Fibroblast of villous mesenchyme (primary cell): ENCODE results near the gene CSMD2. TPM values are rescaled to one million over a fixed set of nuclear protein-coding genes. Genes with fewer than 3 reads are reported as not detected.

Experiments used
- DNase-seq: peaks from one replicate; pipeline ENCODE4 v3.0.0-alpha.2; 2010; ENCODE audit warnings: low read depth
- H3K4me3 ChIP-seq: 2 replicates; pipeline ENCODE4 v1.5.1; 2011; ENCODE audit warnings: low read depth, mild to moderate bottlenecking, low read length
- total RNA-seq: library from RNA; depleted of rRNA; stranded (reverse); fragments of >200 nt; gene quantifications from 2 replicates; pipeline ENCODE4 v1.2.3, GENCODE V29; 2012
- TF ChIP-seq, protein P1 (sequence below): IDR thresholded peaks from 2 replicates; pipeline ENCODE4 v1.5.1; 2012; ENCODE audit warnings: low read depth, mild to moderate bottlenecking, low read length; ENCODE audit not compliant: insufficient read depth

Gene CSMD2
- total RNA-seq, 1 donor, result 3.0 TPM

- TF ChIP-seq, protein P1, sequence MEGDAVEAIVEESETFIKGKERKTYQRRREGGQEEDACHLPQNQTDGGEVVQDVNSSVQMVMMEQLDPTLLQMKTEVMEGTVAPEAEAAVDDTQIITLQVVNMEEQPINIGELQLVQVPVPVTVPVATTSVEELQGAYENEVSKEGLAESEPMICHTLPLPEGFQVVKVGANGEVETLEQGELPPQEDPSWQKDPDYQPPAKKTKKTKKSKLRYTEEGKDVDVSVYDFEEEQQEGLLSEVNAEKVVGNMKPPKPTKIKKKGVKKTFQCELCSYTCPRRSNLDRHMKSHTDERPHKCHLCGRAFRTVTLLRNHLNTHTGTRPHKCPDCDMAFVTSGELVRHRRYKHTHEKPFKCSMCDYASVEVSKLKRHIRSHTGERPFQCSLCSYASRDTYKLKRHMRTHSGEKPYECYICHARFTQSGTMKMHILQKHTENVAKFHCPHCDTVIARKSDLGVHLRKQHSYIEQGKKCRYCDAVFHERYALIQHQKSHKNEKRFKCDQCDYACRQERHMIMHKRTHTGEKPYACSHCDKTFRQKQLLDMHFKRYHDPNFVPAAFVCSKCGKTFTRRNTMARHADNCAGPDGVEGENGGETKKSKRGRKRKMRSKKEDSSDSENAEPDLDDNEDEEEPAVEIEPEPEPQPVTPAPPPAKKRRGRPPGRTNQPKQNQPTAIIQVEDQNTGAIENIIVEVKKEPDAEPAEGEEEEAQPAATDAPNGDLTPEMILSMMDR, result no peak
- H3K4me3 ChIP-seq, result no peak overlapping the region
- no peak for DNase-seq
Observed at GRCh38 chr1:33864460-33865389, 300.3 kb downstream of the CSMD2 start.

GRCh38 chr1:33863779-33864178, 301.3 kb downstream of the CSMD2 start, which contains the start of gene HMGB4:
Gene HMGB4 (plus strand): TSS chr1:33864079. CDS start chr1:33864192, 113 bp downstream.
- no peak for DNase-seq
- no peak within 1 kb of the TSS for H3K4me3 ChIP-seq
- TF ChIP-seq, protein P1, result no peak

- TF ChIP-seq, protein P1, result no peak
- no peak for DNase-seq
Observed at GRCh38 chr1:33860671-33861070, 304.4 kb downstream of the CSMD2 start.

DNA sequence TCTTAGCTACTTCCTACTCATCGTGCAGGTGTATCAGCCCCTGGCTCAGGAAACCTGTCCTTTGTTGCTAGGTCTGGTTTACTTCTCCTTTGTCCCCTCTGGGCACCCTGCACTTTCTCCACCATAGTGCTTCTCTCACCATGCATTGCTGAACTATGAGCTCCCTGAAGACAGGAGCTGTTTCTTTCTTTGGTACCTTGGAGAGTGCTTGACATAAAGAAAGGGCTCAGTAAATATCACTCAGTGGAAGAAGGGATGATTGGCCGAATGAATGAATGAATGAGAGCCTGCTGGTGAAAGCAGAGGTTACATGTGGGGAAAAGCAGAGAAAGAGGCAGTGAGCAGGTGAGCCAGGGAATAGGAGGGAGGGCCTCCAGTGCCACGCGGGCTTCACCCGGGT, 310.9 kb downstream of the CSMD2 start:
- no peak for DNase-seq
- TF ChIP-seq, protein P1, result no peak
- H3K4me3 ChIP-seq, result no peak overlapping the region

More at GRCh38 chr1:33860671-33861070, 304.4 kb downstream of the CSMD2 start:
- H3K4me3 ChIP-seq, result no peak overlapping the region

- TF ChIP-seq, protein P1, result no peak
- no peak for DNase-seq
- H3K4me3 ChIP-seq, result no peak overlapping the region
Observed at GRCh38 chr1:33853431-33853830, 311.6 kb downstream of the CSMD2 start.

GRCh38 chr1:33852711-33853110, 312.3 kb downstream of the CSMD2 start:
- TF ChIP-seq, protein P1, result no peak
- H3K4me3 ChIP-seq, result no peak overlapping the region
- peak; percentile 6 for DNase-seq

GRCh38 chr1:33850481-33850880, 314.5 kb downstream of the CSMD2 start:
- H3K4me3 ChIP-seq, result no peak overlapping the region
- DNase-seq, result no peak
- TF ChIP-seq, protein P1, result no peak
